Suprapubic skin (tissue), 3 donors: Measurements from ENCODE around the gene KIF18B.

ENCODE experiments used
- CTCF ChIP-seq, 2 donors: fragments of 200-600 bp in 1 of 2; fragments of 450-650 bp in 1 of 2; sonication (generic) in 1 of 2; IDR thresholded peaks; one replicate each; pipeline ENCODE4 v1.5.1; 2016 to 2019; ENCODE audit warnings: antibody characterized with exemption in 2 of 2, mild to moderate bottlenecking in 1 of 2, moderate library complexity in 1 of 2
- POLR2AphosphoS5 ChIP-seq, 3 donors: sonication (generic); formaldehyde crosslinking; IDR thresholded peaks; one replicate each; pipeline ENCODE4 v1.6.1; 2017; ENCODE audit warnings: antibody characterized with exemption in 3 of 3

GRCh38 chr17:44915862-44916780, 31.5 kb downstream of the KIF18B start:
- TF ChIP-seq POLR2AphosphoS5 (IDR thresholded peaks at IDR 0.05) (no peak), CTCF (IDR thresholded peaks at IDR 0.05) (no peak)
